ENCODE measurements around the gene AEBP2. TPM values are rescaled to one million over a fixed set of nuclear protein-coding genes. Genes with fewer than 3 reads are reported as not detected.

The AEBP2 gene
- total RNA-seq, 1 donor = 19.2 TPM

DNA sequence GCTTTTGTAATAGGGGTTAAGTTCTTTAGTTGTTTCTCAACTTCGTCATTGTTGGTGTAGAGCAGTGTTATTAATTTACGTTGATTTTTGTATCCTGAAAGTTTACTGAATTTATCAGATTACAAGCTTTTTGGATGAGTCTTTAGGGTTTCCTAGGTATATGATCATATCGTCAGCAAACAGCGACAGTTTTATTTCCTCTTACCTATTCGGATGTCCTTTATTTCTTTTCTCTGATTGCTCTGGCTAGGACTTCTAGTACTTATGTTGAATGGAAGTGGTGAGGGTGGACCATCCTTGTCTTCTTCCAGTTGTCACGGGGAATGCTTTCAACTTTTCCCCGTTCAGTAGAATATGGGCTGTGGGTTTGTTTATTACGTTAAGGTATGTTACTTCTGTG lies 37.8 kb downstream of the AEBP2 start:
- no peak overlapping the region for H3K27ac ChIP-seq (ENCODE audit: low read depth, low read length)
- TF ChIP-seq, protein P1, sequence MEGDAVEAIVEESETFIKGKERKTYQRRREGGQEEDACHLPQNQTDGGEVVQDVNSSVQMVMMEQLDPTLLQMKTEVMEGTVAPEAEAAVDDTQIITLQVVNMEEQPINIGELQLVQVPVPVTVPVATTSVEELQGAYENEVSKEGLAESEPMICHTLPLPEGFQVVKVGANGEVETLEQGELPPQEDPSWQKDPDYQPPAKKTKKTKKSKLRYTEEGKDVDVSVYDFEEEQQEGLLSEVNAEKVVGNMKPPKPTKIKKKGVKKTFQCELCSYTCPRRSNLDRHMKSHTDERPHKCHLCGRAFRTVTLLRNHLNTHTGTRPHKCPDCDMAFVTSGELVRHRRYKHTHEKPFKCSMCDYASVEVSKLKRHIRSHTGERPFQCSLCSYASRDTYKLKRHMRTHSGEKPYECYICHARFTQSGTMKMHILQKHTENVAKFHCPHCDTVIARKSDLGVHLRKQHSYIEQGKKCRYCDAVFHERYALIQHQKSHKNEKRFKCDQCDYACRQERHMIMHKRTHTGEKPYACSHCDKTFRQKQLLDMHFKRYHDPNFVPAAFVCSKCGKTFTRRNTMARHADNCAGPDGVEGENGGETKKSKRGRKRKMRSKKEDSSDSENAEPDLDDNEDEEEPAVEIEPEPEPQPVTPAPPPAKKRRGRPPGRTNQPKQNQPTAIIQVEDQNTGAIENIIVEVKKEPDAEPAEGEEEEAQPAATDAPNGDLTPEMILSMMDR (IDR thresholded peaks at IDR 0.05; ENCODE audit: extremely low read depth, low read depth, low read length) = no peak
- no peaks in the 10 kb centered on the region for H3K27me3 ChIP-seq (ENCODE audit: insufficient read depth, low read length)
- peaks cover 81% of the 10 kb centered on the region for H3K79me2 ChIP-seq (ENCODE audit: insufficient read depth, low read length)
- no peak overlapping the region for H3K4me2 ChIP-seq (ENCODE audit: insufficient read depth, low read length)
- DNase-seq (ENCODE audit: insufficient read length, low spot score, missing footprints) = no peak
- H3K4me3 ChIP-seq (ENCODE audit: insufficient read depth, low read length) = no peak overlapping the region
- H3K4me1 ChIP-seq (ENCODE audit: insufficient read depth, low read length) = no peaks in the 10 kb centered on the region
- no peaks in the 10 kb centered on the region for H3K9me3 ChIP-seq (ENCODE audit: low read depth, low read length)
- no peak overlapping the region for H2AFZ ChIP-seq (ENCODE audit: low read length)
- H4K20me1 ChIP-seq (ENCODE audit: insufficient read depth, low read length) = peaks cover 13% of the 10 kb centered on the region
- H3K36me3 ChIP-seq (ENCODE audit: insufficient read depth, low read length) = peaks cover 3% of the 10 kb centered on the region

- no peak overlapping the region for H3K27ac ChIP-seq (ENCODE audit: low read depth, low read length)
Observed at GRCh38 chr12:19480459-19480858, 41.2 kb downstream of the AEBP2 start.

GRCh38 chr12:19482036-19482435 lies 42.7 kb downstream of the AEBP2 start:
- Histone ChIP-seq H3K4me2 (ENCODE audit: insufficient read depth, low read length) (no peak overlapping the region), H3K79me2 (ENCODE audit: insufficient read depth, low read length) (peaks cover 95% of the 10 kb centered on the region), H2AFZ (ENCODE audit: low read length) (no peak overlapping the region), H3K4me3 (ENCODE audit: insufficient read depth, low read length) (no peak overlapping the region), H4K20me1 (ENCODE audit: insufficient read depth, low read length) (peaks cover 22% of the 10 kb centered on the region), H3K36me3 (ENCODE audit: insufficient read depth, low read length) (no peaks in the 10 kb centered on the region), H3K27me3 (ENCODE audit: insufficient read depth, low read length) (no peaks in the 10 kb centered on the region), H3K9me3 (ENCODE audit: low read depth, low read length) (no peaks in the 10 kb centered on the region), H3K27ac (ENCODE audit: low read depth, low read length) (no peak overlapping the region), H3K4me1 (ENCODE audit: insufficient read depth, low read length) (no peaks in the 10 kb centered on the region)
- no peak for DNase-seq (ENCODE audit: insufficient read length, low spot score, missing footprints)
- TF ChIP-seq, protein P1 (IDR thresholded peaks at IDR 0.05; ENCODE audit: extremely low read depth, low read depth, low read length) = no peak

More at GRCh38 chr12:19480459-19480858, 41.2 kb downstream of the AEBP2 start:
- no peak overlapping the region for H3K4me3 ChIP-seq (ENCODE audit: insufficient read depth, low read length)
- H3K79me2 ChIP-seq (ENCODE audit: insufficient read depth, low read length) = peaks cover 95% of the 10 kb centered on the region
- no peak overlapping the region for H2AFZ ChIP-seq (ENCODE audit: low read length)
- peaks cover 22% of the 10 kb centered on the region for H4K20me1 ChIP-seq (ENCODE audit: insufficient read depth, low read length)
- H3K27me3 ChIP-seq (ENCODE audit: insufficient read depth, low read length) = no peaks in the 10 kb centered on the region
- H3K36me3 ChIP-seq (ENCODE audit: insufficient read depth, low read length) = no peaks in the 10 kb centered on the region
- TF ChIP-seq, protein P1 (IDR thresholded peaks at IDR 0.05; ENCODE audit: extremely low read depth, low read depth, low read length) = no peak
- H3K9me3 ChIP-seq (ENCODE audit: low read depth, low read length) = no peaks in the 10 kb centered on the region
- H3K4me2 ChIP-seq (ENCODE audit: insufficient read depth, low read length) = no peak overlapping the region
- H3K4me1 ChIP-seq (ENCODE audit: insufficient read depth, low read length) = no peaks in the 10 kb centered on the region
- DNase-seq (ENCODE audit: insufficient read length, low spot score, missing footprints) = no peak

GRCh38 chr12:19482551-19483109 lies 43.3 kb downstream of the AEBP2 start:
- DNase-seq (ENCODE audit: insufficient read length, low spot score, missing footprints) = no peak
- H3K79me2 ChIP-seq (ENCODE audit: insufficient read depth, low read length) = peaks cover 94% of the 10 kb centered on the region
- H2AFZ ChIP-seq (ENCODE audit: low read length) = no peak overlapping the region
- H3K27ac ChIP-seq (ENCODE audit: low read depth, low read length) = no peak overlapping the region
- H3K4me1 ChIP-seq (ENCODE audit: insufficient read depth, low read length) = no peaks in the 10 kb centered on the region
- H3K4me3 ChIP-seq (ENCODE audit: insufficient read depth, low read length) = no peak overlapping the region
- H3K9me3 ChIP-seq (ENCODE audit: low read depth, low read length) = no peaks in the 10 kb centered on the region
- no peak overlapping the region for H3K4me2 ChIP-seq (ENCODE audit: insufficient read depth, low read length)
- no peaks in the 10 kb centered on the region for H3K27me3 ChIP-seq (ENCODE audit: insufficient read depth, low read length)
- no peaks in the 10 kb centered on the region for H3K36me3 ChIP-seq (ENCODE audit: insufficient read depth, low read length)
- H4K20me1 ChIP-seq (ENCODE audit: insufficient read depth, low read length) = peaks cover 22% of the 10 kb centered on the region
- TF ChIP-seq, protein P1 (IDR thresholded peaks at IDR 0.05; ENCODE audit: extremely low read depth, low read depth, low read length) = no peak
